Activated CD8-positive, alpha-beta T cell treated with anti-CD3 and anti-CD28 coated beads for 36 hours (primary cell): Measurements from ENCODE around the gene CFAP69. TPM values are rescaled to one million over a fixed set of nuclear protein-coding genes. Genes with fewer than 3 reads are reported as not detected.

ENCODE experiments used
- ATAC-seq: fragments of 200-7000 bp; cut with Tn5 transposase; one replicate; pipeline ENCODE4 v1.10.0; 2021; ENCODE audit warnings: mild to moderate bottlenecking, moderate library complexity
- CTCF ChIA-PET: fragments of 350-600 bp; sonication (Branson Sonifier 250); formaldehyde crosslinking; loops from one replicate; lab custom pipeline; 2021; ENCODE audit warnings: antibody characterized with exemption; lab: Charles Lee
- POLR2A ChIA-PET: fragments of 350-600 bp; sonication (Branson Sonifier 250); formaldehyde crosslinking; loops from one replicate; lab custom pipeline; 2021; ENCODE audit warnings: antibody characterized with exemption; lab: Charles Lee
- DNase-seq: peaks from one replicate; pipeline ENCODE4 v3.0.0-alpha.2; 2020
- H3K27ac Mint-ChIP-seq: one replicate; pipeline ENCODE4 v1.8.0; 2021; ENCODE audit warnings: mild to moderate bottlenecking, mixed read lengths
- H3K27me3 Mint-ChIP-seq: one replicate; pipeline ENCODE4 v1.8.0; 2021; ENCODE audit warnings: mixed read lengths
- H3K36me3 Mint-ChIP-seq: one replicate; pipeline ENCODE4 v1.8.0; 2021; ENCODE audit warnings: low read depth, mixed read lengths
- H3K4me1 Mint-ChIP-seq: one replicate; pipeline ENCODE4 v1.8.0; 2021; ENCODE audit warnings: low read depth, mixed read lengths
- H3K4me3 Mint-ChIP-seq: one replicate; pipeline ENCODE4 v1.8.0; 2021; ENCODE audit warnings: mild to moderate bottlenecking, moderate library complexity, mixed read lengths
- H3K9me3 Mint-ChIP-seq: one replicate; pipeline ENCODE4 v1.8.0; 2021; ENCODE audit warnings: mixed read lengths
- CTCF ChIP-seq: fragments of 200-600 bp; IDR thresholded peaks from one replicate; pipeline ENCODE4 v1.8.0; 2022; ENCODE audit warnings: antibody characterized with exemption, mild to moderate bottlenecking
- intact Hi-C: fragments of 100-400 bp; cut with micrococcal nuclease; formaldehyde crosslinking; loops from one replicate; pipeline ENCODE4 v1.10.0; 2022
- total RNA-seq, 2 experiments: library from RNA; stranded (reverse); gene quantifications; one replicate each; pipeline ENCODE4 v1.2.3, GENCODE V29; 2021

Gene CFAP69
- total RNA-seq, 2 experiments from 2014 or later, result 0.07 to 0.69 TPM

GRCh38 chr7:90256778-90257177, 11.8 kb downstream of the CFAP69 start:
- H3K4me3 Mint-ChIP-seq, result no peak overlapping the region
- ChIA-PET CTCF (interaction anchor here (1.2 kb wide), 1 partner anchor 83 kb away, joined by 3 read pairs; no protein-coding TSS in a partner anchor), POLR2A (no interaction called here)
- no peak for DNase-seq
- no peak overlapping the region for H3K27ac Mint-ChIP-seq
- no peaks in the 10 kb centered on the region for H3K9me3 Mint-ChIP-seq
- TF ChIP-seq CTCF, result no peak
- no peaks in the 10 kb centered on the region for H3K36me3 Mint-ChIP-seq
- peaks cover 23% of the 10 kb centered on the region for H3K27me3 Mint-ChIP-seq
- intact Hi-C loops, result no loop called here
- H3K4me1 Mint-ChIP-seq, result no peaks in the 10 kb centered on the region
- no peak for ATAC-seq

GRCh38 chr7:90261441-90261840, 16.5 kb downstream of the CFAP69 start:
- DNase-seq, result no peak
- H3K36me3 Mint-ChIP-seq, result no peaks in the 10 kb centered on the region
- POLR2A ChIA-PET, result no interaction called here
- H3K4me1 Mint-ChIP-seq, result no peaks in the 10 kb centered on the region
- no peaks in the 10 kb centered on the region for H3K9me3 Mint-ChIP-seq
- CTCF ChIA-PET, result interaction anchor here (1.5 to 2.8 kb wide), 2 partner anchors 107 to 109 kb away, joined by 4 to 10 read pairs; partner anchors contain the start of gene STEAP1
- no peak for ATAC-seq
- no peak for TF ChIP-seq CTCF
- H3K27ac Mint-ChIP-seq, result no peak overlapping the region
- H3K27me3 Mint-ChIP-seq, result peaks cover 4% of the 10 kb centered on the region
- intact Hi-C loops, result loop anchor here (5.0 kb wide), 1 partner anchor 109 kb away; the partner anchor contains the start of gene STEAP1
- H3K4me3 Mint-ChIP-seq, result no peak overlapping the region

- peak; percentile 31 for TF ChIP-seq CTCF
- DNase-seq (no peak), ATAC-seq (peak; percentile 69)
- ChIA-PET CTCF (no interaction called here), POLR2A (no interaction called here)
- Mint-ChIP-seq H3K27me3 (peaks cover 9% of the 10 kb centered on the region), H3K27ac (no peak overlapping the region), H3K36me3 (no peaks in the 10 kb centered on the region), H3K9me3 (no peaks in the 10 kb centered on the region), H3K4me1 (no peaks in the 10 kb centered on the region), H3K4me3 (no peak overlapping the region)
- intact Hi-C loops, result loop anchor here (2.0 to 5.0 kb wide), 2 partner anchors 110 to 164 kb away; partner anchors contain the start of gene STEAP1
Measured at GRCh38 chr7:90262438-90262837, 17.5 kb downstream of the CFAP69 start.

- DNase-seq (no peak), ATAC-seq (no peak)
- Mint-ChIP-seq H3K27ac (no peak overlapping the region), H3K4me3 (no peak overlapping the region), H3K36me3 (no peaks in the 10 kb centered on the region), H3K4me1 (no peaks in the 10 kb centered on the region), H3K27me3 (peaks cover 13% of the 10 kb centered on the region), H3K9me3 (no peaks in the 10 kb centered on the region)
- ChIA-PET CTCF (no interaction called here), POLR2A (no interaction called here)
- no peak for TF ChIP-seq CTCF
- intact Hi-C loops, result no loop called here
Measured at GRCh38 chr7:90266808-90267207, 21.8 kb downstream of the CFAP69 start.

- no peak for TF ChIP-seq CTCF
- Mint-ChIP-seq H3K27me3 (peaks cover 13% of the 10 kb centered on the region), H3K9me3 (no peaks in the 10 kb centered on the region), H3K4me3 (no peak overlapping the region), H3K36me3 (no peaks in the 10 kb centered on the region), H3K4me1 (no peaks in the 10 kb centered on the region), H3K27ac (no peak overlapping the region)
- CTCF ChIA-PET, result no interaction called here
- POLR2A ChIA-PET, result no interaction called here
- intact Hi-C loops, result no loop called here
- ATAC-seq (no peak), DNase-seq (no peak)
Measured at GRCh38 chr7:90267263-90267858, 22.4 kb downstream of the CFAP69 start.
